AG10803 (cell line): Measurements from ENCODE around the gene MIB2.
"Not testable (repeated sequence)": the region's sequence is repeated elsewhere in the genome, so short reads cannot be mapped to it uniquely, and the experiment has no call there.

Experiments used
- DNase-seq: peaks from one replicate; pipeline ENCODE4 v3.0.0; 2010; ENCODE audit warnings: low read depth
- H3K4me3 ChIP-seq: 2 replicates; pipeline ENCODE4 v1.5.1; 2011; ENCODE audit warnings: mild to moderate bottlenecking, low read length, control low read depth
- TF ChIP-seq, protein P1 (sequence below): conservative IDR thresholded peaks from 2 replicates; pipeline ENCODE4 v1.5.1; 2011; ENCODE audit warnings: mild to moderate bottlenecking, low read length, control low read depth, inconsistent platforms

MIB2 gene

DNA sequence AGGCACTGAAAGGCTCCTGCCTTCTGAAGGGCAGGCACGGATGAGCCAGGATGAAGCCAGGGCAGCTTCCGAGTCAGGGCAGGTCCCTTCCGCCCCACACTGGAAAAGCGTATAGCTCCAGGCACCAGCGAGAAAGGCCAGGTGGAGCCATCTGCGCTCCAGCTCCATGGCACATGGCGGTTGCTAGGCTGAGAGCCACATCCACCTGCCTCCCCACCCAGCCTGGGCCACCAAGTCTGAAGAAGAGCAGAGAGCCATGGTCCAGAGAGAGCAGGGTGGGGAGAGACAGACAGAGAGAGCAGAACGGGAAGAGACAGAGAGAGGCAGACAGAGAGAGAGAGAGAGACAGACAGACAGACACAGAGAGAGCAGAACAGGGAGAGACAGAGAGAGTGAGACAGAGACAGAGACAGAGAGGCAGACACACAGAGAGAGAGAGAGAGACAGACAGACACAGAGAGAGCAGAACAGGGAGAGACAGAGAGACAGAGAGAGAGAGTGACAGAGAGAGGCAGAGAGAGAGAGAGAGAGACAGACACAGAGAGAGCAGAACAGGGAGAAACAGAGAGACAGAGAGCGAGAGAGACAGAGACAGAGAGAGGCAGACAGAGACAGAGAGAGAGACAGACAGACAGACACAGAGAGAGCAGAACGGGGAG is 20.6 kb upstream of the MIB2 start:
- no peak for DNase-seq
- H3K4me3 ChIP-seq = no peak overlapping the region
- TF ChIP-seq, protein P1, sequence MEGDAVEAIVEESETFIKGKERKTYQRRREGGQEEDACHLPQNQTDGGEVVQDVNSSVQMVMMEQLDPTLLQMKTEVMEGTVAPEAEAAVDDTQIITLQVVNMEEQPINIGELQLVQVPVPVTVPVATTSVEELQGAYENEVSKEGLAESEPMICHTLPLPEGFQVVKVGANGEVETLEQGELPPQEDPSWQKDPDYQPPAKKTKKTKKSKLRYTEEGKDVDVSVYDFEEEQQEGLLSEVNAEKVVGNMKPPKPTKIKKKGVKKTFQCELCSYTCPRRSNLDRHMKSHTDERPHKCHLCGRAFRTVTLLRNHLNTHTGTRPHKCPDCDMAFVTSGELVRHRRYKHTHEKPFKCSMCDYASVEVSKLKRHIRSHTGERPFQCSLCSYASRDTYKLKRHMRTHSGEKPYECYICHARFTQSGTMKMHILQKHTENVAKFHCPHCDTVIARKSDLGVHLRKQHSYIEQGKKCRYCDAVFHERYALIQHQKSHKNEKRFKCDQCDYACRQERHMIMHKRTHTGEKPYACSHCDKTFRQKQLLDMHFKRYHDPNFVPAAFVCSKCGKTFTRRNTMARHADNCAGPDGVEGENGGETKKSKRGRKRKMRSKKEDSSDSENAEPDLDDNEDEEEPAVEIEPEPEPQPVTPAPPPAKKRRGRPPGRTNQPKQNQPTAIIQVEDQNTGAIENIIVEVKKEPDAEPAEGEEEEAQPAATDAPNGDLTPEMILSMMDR = no peak

DNA sequence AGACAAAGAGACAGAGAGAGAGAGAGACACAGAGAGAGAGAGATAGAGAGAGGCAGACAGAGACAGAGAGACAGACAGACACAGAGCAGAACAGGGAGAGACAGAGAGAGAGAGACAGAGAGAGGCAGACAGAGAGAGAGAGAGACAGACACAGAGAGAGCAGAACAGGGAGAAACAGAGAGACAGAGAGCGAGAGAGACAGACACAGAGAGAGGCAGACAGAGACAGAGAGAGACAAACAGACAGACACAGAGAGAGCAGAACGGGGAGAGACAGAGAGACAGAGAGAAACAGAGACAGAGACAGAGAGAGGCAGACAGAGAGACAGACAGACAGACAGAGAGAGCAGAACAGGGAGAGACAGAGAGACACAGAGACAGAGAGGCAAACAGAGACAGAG is 20.0 kb upstream of the MIB2 start:
- DNase-seq, H3K4me3 ChIP-seq: not testable (repeated sequence)

DNA sequence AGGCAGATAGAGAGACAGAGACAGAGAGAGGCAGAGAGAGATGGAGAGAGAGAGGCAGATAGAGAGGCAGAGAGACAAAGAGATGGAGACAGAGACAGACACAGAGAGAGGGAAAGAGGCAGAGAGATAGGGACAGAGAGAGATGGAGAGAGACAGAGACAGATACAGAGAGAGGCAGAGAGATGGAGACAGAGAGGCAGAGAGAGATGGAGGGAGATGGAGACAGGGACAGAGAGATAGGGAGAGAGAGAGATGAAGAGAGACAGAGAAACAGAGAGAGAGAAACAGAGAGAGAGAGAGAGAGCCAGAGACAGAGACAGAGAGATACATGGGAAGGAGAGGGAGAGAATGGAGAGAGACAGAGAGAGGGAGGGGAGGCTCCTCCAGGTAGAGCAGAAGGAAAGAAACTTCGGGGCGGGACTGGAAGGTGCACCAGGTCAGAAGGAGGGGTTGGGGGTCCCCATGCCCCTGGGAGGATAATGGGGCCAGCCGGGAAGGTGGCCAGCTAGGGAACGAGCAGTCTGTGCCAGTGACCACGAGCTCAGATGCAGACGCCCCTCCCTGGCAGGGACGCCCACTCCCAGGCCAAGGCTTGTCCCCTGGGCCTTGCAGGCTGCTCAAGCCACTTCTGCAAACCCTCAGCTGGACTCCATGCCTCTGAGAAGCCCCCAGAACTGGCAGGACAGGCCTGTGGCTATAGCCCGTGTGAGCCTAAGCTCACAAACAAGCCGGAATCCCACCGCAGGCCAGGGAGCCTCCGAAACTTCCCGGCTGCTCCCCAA is 18.6 kb upstream of the MIB2 start:
- TF ChIP-seq, protein P1 = no peak
- DNase-seq = no peak
- H3K4me3 ChIP-seq = no peak overlapping the region

DNA sequence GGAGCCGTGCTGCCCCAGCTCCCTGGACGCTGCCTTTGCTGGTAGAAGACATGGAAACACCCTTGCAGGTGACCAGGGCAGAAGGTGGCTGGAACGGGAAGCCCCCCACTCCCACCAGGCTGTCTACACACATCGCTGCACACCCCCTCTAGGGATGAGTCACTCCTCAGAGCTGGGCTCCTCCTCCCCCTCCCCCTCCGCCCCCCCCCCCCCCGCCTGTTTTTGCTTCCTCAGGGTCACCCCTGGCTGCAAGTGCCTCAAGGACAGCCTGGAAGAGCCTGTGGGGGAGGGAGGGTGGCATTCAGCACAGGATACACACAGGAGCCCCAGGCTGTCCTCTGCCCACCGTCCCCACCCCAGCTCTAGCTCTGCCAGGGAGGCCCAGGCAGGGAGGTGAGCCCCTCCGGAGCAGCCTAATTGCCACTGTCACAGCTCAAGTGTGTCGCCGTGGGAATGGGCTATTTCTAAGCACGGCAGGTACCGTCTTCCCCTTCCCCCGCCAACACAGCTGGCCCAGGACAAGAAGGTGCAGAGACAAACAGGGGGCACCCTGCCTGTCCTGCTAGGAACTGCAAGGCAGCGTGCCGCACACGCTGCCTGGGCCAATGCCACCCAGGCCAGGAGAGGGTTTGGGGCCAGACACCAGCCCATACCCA is 17.9 kb upstream of the MIB2 start:
- DNase-seq = no peak
- no peak overlapping the region for H3K4me3 ChIP-seq
- TF ChIP-seq, protein P1 = peak; percentile 41

DNA sequence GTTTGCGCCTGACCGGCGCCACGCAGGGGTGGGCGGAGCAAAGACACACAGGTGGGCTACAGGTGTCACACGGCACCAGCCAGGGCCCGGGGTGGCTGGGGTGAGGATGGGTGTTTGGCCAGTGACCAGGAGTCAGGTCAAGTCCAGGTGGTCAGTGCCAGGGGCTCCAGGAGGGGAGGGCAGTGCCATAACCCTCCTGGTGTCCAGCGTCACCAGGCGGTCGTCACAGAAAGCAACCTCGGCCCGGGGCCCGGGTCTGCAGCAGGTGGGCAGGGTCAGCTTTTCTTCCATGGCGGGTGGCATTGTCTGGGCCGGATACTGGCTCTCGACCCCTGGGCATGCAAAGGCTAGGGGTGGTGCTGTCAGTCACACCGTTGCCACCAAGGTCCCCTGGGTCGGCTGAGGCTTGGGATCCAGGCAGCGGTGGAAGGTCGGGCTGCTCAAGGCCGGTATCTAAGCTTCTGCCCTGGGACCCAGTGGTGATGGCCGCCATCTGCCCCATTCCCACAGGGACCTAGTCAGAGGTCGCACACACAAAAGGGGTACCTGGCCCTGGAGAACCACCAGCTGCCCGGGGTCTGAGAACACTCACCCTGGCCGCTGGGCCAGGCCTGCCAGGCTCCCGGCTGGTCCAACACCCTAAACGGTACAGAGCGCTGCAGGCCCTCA is 17.1 kb upstream of the MIB2 start:
- H3K4me3 ChIP-seq = no peak overlapping the region
- no peak for DNase-seq
- TF ChIP-seq, protein P1 = no peak

DNA sequence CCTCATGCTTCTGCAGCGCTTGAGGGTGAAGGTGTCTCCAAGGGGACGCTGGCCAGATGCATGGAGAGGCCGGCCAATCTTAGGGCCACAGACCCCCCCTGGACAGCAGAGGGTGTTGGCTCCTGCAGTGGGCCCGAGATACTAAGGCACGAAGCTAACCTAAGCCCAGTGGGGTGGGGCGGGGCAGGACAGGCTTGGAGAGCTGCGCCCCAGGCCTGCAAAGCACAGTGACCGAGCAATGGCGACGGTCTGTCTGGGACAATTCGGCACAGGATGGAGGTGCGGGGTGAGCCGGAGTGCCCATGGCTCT is 16.6 kb upstream of the MIB2 start:
- DNase-seq = no peak
- TF ChIP-seq, protein P1 = no peak
- no peak overlapping the region for H3K4me3 ChIP-seq

DNA sequence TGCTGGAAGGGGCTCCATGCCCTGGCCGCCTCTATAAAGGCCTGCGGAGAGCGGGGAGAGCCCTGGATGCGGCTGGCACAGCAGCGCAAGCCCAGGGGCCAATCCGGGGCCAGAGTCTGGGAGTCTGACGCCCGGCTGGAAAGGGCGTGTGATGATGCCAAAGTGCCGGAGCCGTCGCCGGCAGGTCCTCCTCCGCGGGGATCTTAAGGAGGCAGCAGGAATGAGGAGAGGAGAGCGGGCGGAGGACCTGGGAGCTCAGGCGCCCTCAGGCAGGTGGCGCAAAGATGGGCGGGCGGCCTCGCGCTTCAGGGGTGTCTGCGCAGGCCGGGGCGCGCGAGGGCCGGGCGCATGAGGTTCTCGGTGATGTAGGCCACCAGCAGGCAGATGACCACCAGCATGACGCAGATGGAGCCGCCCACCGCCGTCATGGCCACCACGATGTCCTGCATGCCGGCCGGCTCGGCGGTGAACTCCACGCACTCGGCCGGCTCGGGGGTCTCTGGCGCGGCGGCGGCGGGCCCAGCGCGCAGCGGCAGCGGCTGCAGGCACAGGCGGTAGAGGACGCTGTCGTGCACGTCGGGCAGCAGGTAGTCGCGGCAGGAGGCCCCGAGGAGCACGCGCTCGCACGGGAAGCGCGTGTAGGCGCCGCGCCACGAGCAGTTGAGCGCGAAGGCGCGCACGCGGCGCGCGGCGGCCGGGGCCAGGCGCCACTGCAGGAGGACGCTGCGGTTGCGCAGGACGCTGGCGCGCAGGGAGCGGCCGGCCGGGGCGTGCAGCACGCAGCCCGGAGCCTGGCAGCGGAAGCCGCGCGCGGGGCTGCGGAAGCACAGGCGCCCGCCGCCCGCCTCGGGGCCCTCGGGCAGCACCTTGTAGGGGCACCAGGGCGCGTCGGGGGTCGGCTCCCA is 16.0 kb upstream of the MIB2 start:
- TF ChIP-seq, protein P1 = no peak
- peak overlapping the region; percentile 15; the same call in 1 of the 2 replicates for H3K4me3 ChIP-seq
- peak; percentile 30 for DNase-seq
